ENCODE measurements around the gene SDHB.

GRCh38 chr1:16992102-16992501 is 61.7 kb downstream of the SDHB start:
- TF ChIP-seq TEAD4 (IDR thresholded peaks at IDR 0.05; ENCODE audit: low read length) = no peak
- TF ChIP-seq TEAD4 (CRISPR knock-in tag; IDR thresholded peaks at IDR 0.05; ENCODE audit: borderline replicate concordance) = no peak
- no peak for TF ChIP-seq USF2 (CRISPR knock-in tag; IDR thresholded peaks at IDR 0.05)
- no peak for TF ChIP-seq FOXK1 (CRISPR knock-in tag; IDR thresholded peaks at IDR 0.05; ENCODE audit: borderline replicate concordance)
- TF ChIP-seq NR2C1 (IDR thresholded peaks at IDR 0.05) = no peak
- no peak for TF ChIP-seq NR2C1 (tag; IDR thresholded peaks at IDR 0.05)
- TF ChIP-seq CTCF (IDR thresholded peaks at IDR 0.05 in 2 of 3, conservative IDR thresholded peaks at IDR 0.05 in 1 of 3; ENCODE audit: insufficient read depth in 2 of 3, low read depth in 1 of 3, low read length in 3 of 3) = no peak
- TF ChIP-seq SPI1 (IDR thresholded peaks at IDR 0.05; ENCODE audit: borderline replicate concordance, low read depth, low read length) = no peak
- no peak for TF ChIP-seq EZH2 (IDR thresholded peaks at IDR 0.05; ENCODE audit: borderline replicate concordance, low read depth, low read length)
